CD1c-positive myeloid dendritic cell (primary cell): ENCODE data around the gene BCKDK.
A peak's percentile ranks its signal among the peaks of the same experiment; 100 is the strongest.
"Not testable (repeated sequence)": the region's sequence is repeated elsewhere in the genome, so short reads cannot be mapped to it uniquely, and the experiment has no call there.

Source experiments
- DNase-seq: peaks from one replicate; pipeline ENCODE4 v3.0.0-alpha.2; 2016; ENCODE audit errors: extremely low spot score

The BCKDK gene

DNA sequence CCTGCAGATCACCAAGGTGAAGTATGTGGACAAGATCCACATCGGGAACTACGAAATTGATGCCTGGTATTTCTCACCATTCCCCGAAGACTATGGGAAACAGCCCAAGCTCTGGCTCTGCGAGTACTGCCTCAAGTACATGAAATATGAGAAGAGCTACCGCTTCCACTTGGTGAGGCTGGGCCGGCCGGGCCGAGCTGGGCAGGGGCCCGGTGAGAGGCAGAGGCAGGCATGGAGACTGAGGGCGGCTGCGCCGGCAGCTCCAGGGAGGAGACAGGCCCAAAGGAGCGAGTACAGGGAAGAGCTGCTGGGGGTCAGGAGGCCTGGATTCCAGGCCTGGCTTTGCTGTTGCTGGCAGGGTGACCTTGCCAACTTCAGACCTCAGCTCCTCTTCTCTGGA lies 19.0 kb downstream of the BCKDK start:
- no peak for DNase-seq

DNA sequence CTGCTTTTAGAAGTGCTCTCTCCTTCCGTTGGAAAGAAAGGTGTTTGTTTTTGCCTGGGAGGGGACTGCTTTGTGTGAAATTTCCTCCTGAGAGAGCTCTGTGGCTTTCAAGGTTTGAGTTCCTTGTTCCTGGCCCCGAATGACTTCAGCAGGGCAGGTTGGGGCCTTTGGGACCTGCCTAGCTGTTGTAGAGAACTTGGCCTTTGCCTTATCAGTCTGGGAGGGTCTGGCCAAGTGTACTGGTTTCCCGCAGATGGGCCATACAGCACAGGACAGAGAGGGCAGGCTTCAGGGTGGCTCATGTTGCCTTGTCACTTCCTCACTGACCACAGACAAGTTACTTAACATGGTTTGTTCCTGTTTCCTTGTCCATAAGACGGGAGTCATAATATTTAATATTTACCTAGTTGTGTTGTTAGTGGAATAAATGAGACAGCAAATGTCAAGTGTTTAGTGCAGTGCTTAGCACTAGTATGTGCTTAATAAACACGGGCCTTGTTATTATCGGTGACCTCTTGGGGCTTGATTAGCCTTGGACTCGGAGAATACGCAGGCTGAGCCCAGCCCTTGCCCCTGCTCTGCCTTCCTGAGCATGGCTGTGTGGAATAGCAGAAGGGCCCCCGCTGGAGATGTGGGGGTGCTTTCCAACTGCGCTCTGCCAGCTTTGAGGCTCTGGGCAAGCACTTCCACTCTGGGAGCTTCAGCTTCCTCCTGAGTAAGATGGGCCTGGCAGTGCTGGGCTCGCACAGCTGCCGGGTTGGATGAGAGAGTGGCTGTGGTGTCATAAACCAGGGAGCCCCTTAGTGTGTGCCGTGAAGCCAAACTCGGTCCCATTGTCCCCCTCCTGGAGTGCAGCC lies 20.8 kb downstream of the BCKDK start:
- DNase-seq: peak; percentile 91

DNA sequence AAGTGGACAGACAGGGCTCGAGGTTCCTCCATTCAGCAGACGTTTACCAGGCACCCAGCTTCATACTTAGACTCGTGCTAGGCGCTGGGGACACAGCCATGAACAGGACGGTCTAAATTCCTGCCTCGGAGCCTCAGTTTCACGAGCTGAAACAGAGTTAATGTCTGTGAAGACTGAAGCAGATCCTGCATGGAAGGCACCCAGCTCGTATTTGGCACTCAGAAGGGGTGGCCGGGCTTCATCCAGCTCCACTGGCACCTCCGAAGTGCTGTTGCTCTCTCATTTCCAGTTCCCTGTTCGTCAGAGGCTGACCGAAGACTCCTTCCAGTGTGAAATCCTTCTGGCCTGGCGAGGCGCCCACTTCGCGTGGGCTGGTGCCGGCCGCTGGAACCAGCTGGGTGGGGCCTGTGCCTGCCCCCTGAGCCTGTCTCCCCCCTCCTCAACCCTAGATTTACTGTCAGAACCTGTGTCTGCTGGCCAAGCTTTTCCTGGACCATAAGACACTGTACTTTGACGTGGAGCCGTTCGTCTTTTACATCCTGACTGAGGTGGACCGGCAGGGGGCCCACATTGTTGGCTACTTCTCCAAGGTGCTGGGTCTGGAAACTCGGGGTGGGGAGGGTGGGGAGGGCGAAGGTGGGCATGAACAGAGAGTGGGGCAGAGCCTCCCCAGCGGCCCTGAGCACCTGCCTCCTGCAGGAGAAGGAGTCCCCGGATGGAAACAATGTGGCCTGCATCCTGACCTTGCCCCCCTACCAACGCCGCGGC lies 21.6 kb downstream of the BCKDK start:
- peak; percentile 93 for DNase-seq

DNA sequence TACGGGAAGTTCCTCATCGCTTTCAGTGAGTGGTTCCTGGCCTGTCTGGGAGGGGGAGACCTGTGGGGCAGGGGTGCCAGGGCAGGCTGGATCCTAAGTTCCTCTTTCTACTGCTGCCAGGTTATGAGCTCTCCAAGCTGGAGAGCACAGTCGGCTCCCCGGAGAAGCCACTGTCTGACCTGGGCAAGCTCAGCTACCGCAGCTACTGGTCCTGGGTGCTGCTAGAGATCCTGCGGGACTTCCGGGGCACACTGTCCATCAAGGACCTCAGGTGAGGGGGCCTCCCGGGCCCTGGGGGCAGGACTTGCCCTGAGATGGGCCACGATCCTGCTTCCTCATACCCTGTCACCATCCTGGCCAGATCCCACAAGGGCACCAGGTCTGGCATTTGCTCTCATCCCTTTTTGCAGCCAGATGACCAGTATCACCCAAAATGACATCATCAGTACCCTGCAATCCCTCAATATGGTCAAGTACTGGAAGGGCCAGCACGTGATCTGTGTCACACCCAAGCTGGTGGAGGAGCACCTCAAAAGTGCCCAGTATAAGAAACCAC lies 22.2 kb downstream of the BCKDK start:
- DNase-seq: peak; percentile 74

DNA sequence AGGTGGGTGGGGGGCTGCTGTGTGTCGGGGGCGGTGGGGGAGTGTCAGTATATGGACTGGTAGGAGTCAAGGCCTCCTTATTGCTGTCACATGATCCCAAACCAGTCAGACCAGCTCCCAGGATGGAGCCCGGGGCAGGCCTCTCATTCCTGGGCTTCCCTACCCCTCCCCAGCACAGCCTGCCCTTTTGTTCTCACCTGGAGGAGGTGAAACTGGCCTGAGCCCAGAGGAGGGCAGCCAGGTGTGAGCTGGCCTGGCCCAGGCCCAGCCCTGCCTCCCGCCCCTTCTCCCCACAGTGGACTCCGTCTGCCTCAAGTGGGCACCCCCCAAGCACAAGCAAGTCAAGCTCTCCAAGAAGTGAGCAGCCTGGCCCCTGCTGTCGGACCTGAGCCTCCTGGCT lies 22.7 kb downstream of the BCKDK start:
- DNase-seq: no peak

DNA sequence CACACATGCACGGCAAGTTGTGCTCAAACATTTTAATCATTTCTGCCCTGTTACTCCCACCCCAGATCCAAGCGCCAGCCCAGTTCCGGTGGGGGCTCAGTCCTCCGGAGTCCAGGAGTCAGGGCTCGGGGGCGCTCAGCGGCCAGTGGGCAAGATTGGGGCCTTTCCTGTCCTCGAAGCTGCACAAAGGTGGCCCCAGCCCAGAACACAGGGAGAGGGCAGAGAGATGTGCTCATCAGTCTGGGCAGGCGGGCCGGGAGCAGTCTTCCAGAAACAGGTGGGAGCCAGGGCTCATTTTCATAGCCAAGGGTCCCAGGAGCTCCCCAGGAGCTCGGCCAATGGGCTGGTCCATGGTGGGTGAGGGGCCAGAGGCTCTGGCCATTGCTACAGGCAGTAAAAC lies 23.2 kb downstream of the BCKDK start:
- no peak for DNase-seq

DNA sequence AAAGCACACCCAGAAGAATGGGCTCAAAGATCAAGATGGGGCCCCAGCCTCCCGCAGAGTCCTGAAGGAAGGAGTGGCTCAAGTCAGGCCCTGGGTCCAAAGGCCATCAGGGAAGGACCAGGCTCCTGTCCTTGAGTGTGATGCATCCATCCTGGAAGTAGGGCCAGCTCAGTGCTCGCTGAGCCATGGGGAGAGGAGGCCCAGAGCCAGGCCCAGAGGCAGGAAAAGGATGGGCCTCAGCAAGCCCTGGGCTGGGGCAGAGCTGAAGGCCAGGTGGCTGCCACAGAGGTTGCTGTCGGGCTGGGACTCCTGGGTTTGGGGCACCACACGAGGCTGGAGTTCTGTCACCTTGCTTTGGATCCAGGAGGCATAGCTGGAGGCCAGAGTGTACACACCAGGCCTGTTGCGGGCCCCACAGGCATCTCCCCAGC lies 23.7 kb downstream of the BCKDK start:
- DNase-seq: no peak

DNA sequence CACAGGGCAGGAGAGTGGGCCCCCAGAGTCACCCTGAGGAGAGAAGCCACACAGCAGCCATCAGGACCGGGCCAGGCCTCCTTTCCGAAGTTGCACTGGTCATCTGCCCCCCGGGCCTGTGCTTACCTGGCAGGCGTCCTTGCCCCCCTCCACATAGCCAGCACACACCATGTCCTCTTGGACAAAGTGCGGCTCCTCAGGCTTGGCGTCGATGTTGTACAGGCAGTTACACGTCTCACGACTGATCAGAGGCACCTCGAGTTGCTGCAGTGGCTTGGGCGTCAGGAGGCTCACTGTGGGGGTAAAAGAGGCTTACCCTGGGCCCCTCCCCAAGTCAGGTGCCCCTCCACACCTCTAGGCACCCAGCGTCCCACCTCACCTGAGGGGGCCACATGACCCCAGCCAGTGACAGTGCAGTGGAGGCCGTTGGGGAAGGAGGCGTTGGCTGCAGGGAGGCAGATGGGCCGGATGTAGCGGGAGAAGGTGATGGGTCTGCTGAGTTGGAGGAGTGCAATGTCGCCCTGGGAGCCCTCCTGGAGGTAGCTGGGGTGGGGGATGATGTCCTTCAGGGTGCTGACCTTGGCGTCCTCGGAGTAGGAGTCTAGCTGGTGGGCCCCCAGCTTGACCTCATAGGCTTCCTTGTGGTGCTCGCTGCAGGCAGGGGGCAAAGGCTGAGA lies 24.3 kb downstream of the BCKDK start:
- no peak for DNase-seq

DNA sequence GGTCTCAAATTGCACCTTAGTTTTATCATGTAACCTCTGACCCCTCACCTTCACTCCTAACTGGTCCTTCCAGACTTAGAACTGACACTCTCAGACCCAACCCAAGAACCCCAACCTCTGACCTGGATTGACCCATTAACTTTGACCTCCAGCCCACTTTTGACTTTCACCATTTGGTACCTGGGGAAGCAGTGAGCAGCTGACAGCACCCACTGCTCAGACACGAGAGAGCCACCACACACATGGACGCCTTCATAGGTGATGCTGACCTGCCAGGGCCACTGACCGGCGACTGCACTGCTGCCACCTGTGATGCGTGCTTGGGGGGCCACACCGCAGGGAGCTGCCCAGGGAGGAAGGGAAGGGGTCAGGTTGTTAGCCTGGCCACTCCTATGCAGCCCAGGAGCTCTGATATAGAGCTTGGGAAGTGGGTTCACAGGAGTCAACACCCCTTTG lies 24.9 kb downstream of the BCKDK start:
- no peak for DNase-seq

DNA sequence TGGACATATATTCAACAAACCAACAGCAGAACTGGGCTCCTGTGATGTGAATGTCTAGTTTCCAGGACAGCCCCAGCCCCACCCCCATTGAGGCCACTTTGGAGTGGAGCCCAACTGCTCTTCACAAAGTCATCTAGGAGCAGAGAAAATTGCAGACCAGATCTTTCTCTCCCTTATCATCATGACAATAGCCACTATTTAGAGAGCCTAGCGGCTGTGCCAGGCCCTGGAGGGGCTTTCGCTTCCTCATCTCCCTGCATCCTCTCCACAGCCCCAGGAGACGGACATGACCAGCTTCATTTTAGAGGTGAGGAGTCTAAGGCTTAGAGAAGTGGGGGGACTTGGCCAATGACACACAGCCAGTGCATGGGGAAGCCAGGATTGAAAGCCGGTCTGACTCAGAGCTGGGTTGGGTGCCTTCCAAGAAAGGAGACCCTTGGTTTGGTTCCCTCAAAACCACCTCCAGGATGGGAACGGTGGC lies 25.9 kb downstream of the BCKDK start:
- DNase-seq: peak; percentile 83

DNA sequence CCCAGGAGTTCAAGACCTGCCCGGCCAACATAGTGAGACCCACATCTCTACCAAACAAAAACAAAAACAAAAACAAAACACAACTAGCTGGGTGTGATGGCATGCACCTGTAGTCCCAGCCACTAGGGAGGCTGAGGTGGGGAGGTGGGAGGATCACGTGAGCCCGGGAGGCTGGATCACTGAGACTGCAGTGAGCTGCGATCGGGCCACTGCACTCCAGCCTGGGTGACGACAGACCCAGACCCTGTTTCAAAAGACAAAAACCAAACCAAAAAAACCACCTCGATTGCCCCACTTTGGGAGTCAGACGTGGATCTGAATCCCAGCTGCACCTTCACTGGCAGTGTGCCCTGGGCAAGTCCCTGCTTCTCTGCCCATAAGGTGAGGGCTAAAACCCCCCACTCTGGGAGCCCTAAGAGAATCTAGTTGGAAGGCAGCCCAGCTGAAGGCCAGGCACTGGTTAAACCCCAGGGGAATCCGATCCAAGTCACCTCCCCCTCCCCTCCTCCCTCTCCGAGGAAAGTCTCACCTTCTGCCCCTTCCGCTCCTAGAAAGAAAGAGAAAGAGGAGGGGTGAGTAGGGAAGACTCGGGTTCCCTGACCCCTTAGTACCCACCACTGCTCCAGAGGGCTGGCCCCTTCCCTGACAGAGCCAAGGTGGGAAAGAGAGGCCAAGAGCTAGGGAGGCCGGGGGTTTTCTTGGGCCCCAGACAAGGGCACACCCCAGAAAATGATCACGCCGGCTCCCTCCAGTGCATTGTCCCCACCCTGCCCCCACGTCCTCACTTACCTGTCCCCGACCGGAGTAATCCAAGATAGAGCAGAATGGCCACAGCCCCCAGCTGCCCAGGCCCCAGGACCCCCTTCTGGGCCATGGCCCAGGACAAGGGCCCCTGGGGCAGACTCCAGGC lies 26.7 kb downstream of the BCKDK start:
- peak; percentile 36 for DNase-seq

DNA sequence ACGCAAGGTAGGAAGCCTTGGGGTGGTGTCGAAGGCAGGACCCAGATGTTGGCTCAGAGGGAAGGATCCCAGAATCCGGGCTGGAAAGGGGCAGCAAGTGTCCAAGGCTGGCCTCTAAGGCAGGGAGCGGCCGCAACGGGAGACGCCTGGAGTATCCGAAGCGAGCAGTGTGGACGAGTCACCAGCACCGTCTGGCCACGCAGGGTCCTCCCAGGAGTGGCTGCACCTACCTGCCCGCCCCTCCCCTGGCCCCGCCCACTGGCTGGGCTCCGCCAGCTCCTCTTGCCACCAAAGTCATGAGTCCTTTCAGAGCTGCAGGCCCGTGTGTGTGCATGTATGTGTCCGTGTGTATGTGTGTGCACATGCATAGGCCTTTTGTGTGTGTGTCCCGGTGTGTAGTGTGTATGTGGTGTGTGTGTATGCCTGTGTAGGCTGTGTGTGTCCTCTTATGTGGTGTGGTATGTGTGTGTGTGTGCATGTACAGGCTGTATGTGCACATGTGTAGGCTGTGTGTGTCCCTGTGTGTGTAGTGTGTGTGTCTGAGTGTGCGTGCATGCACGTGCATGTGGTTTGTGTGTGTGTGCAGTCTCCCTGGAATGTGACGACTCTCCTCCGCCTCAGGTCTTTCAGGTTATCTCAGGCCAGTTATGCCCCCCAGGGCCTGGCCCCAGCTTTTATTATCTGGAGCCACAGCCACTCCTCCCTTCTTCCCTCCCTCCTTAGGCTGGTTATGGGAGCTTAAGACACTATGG lies 27.5 kb downstream of the BCKDK start, which contains the start of gene PRSS8:
Gene PRSS8, minus strand, starts transcription at position 193 of the 752 bp plus-strand sequence. CDS start 229 bp downstream, outside the sequence.
- DNase-seq: no peak

DNA sequence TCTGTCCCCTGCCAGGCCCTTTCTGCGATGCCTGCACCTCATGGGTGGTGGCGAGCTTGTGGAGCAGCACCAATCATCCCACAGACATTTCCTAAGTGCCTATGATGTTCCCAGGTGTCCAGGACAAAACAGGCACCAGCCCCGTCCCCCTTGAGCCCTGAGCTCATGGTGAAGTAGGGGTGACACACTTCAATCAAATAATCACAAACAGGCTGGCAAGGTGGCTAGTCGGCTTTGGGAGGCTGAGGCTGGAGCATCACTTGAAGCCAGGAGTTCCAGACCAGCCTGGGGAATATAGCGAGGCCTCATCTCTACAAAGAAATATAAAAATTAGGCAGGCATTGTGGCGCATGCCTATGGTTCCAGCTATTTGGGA lies 28.1 kb downstream of the BCKDK start:
- no peak for DNase-seq

DNA sequence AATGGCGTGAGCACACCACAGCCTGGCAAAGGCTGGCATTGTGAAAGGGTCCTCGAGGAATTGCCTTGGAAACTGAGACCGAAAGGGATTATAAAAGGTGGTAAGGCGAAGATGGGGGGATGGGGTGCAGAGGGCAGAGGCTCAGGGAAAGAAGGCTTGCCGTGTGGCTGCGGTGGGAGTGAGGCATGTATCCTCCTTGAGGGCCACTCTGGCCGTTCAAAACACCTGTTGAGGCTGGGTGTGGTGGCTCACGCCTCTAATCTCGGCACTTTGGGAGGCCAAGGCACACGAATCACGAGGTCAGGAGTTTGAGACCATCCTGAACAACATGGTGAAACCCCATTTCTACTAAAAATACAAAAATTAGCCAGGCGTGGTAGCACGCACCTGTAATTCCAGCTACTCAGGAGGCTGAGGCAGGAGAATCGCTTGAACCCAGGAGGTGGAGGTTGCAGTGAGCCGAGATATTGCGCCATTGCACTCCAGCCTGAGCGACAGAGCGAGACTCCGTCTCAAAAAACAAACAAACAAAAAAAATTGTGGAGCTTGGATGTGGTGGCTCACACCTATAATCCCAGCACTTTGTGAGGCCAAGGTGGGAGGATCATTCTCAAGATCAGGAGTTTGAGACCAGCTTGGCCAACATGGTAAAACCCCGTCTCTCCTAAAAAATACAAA lies 28.8 kb downstream of the BCKDK start:
- not testable (repeated sequence) for DNase-seq

DNA sequence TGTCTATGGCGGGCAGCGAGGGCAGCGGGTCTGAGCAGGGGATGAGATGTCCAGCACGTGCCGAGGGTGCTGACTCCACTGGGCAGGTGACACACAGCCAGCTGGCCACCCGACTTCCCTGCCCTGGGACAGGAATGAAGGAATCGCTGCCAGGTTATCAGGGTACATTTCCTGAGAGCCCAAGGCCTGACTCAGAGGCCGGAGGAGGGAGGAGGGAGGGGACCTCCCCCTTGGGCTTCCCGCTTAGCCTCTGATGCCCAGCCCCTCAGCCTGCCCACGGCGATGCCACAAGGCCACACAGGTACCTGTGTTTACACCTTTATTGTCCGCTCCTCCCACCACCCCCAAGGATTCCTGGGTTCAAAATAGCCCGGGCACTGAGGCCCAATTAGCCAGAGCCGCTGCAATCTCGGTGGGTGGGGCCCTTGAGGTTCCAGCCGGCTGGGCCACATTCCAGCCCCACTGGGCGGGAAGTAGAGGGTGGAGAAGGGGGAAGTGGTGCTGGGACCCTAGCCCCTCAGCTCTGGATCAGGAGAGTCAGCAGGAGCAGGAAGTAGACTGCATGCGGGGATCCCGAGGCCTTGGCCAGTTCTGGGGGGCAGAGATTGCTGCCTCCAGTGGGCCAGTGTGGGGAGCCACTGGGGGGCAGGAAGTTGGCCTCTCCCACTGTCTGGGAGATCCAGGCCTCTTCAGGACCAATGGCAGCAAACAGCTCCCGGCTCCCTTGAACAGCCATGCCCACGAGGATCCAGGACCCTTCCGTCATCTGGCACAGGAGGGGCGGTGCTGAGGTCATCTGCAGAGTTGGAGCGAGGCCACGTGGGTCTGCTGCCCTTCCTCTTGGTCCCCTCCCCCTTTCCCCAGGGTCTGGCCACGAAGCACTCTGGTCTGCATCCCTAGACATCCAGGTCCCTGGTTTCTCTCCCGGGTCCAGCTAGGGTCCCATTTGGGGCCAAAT lies 30.7 kb downstream of the BCKDK start:
- no peak for DNase-seq

DNA sequence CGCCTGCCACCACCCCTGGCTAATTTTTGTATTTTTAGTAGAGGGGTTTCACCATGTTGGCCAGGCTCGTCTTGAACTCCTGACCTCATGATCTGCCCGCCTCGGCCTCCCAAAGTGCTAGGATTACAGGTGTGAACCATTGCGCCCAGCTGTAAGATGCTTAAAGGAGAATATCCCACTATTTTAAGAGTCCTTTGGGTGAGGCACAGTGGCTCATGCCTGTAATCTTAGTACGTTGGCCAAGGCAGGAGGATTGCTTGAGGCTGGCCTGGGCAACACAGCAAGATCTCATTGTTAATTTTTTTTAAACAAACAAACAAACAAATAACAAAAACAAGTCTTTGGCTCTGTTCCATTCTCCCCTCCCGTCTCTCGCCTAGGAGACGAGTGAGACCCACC lies 32.9 kb downstream of the BCKDK start:
- not testable (repeated sequence) for DNase-seq

DNA sequence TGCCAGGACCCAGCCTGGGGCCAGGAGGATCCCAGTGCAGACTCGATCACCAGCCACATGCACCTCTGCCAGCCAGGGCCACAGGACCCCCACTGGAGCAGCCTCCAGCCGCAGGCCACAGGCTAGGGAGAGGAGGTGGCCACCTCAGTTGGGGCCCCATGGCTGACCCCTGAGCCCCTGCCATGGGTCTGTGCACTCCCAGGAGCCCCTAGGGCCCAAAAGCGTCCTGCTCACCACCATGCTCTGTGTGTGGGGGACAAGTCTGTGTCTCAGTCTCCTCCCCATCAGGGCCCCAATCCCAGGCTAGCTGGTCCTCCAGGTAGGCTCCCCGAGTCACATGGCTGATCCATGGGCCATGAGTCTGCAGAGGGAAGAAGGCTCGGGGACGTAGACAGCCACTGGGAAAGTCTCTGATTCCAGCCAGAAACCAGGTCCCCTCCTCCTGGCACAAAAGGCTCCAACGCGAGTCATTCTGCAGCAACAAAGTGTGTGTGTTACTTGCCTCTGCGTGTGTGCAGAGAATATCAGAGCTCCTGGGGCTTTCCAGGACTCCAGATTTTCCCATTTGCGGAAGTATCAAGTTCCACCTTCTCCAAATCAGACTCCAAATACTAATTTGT lies 33.4 kb downstream of the BCKDK start:
- no peak for DNase-seq
